ENCODE data around the gene LRRC3B. TPM values are rescaled to one million over a fixed set of nuclear protein-coding genes. Genes with fewer than 3 reads are reported as not detected.

The LRRC3B gene, protein sequence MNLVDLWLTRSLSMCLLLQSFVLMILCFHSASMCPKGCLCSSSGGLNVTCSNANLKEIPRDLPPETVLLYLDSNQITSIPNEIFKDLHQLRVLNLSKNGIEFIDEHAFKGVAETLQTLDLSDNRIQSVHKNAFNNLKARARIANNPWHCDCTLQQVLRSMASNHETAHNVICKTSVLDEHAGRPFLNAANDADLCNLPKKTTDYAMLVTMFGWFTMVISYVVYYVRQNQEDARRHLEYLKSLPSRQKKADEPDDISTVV
- not detected in 5 replicates for total RNA-seq (2022; extraction: Qiagen RNA extraction)

DNA sequence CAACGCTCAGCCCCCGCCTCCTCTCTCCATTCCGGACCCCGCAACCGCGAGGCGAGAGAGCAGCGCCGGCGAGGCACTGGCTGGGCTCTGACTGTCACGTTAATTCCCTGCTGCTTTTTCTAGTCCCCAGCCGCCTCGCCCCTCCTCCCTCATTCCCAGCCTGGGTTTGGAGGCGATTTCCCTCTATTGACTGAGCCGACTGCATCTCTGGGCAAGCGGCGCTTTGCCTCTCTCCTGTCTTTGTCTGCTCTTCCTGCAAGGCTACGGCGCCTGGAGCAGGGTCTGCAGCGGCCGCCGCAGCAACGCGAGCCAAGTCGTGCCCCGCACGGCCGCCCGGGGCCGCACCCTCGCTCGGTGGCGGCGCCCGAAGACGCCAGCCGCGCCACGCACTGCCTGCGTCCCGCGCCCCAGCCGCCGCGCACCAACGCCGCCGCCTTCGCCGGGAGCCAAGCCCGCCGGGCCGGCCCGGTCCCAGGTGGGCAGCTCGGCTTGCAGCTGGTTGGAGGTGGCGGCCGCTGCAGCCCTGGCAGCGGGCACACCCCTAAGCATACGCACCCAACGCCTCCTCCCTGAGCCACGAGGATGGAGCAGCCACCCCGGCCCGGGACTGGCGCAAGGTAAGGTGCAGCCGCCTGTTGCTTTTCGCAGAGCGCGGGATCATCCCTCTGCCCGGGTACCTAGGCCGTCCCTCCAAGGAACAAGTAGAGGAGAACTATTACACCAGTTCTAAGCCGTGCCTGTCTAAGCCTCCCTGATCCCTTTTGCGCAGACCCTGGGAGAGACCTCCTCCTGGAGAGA lies at the start of gene LRRC3B:
Gene LRRC3B, plus strand, starts transcription at position 152 of the 798 bp plus-strand sequence. CDS start 86,901 bp downstream, outside the sequence.

